B cell (primary cell): Measurements from ENCODE around the gene INHBE. TPM values are rescaled to one million over a fixed set of nuclear protein-coding genes. Genes with fewer than 3 reads are reported as not detected.

Experiments
- ATAC-seq: fragments of 200-7000 bp; cut with Tn5 transposase; one replicate; pipeline ENCODE4 v1.10.0; 2021; ENCODE audit warnings: low read depth, mild to moderate bottlenecking, moderate number of reproducible peaks, moderate library complexity
- CTCF ChIA-PET: fragments of 350-600 bp; sonication (Branson Sonifier 250); formaldehyde crosslinking; loops from one replicate; lab custom pipeline; 2021; ENCODE audit warnings: antibody characterized with exemption, inconsistent platforms; lab: Charles Lee
- POLR2A ChIA-PET: fragments of 350-600 bp; sonication (Branson Sonifier 250); formaldehyde crosslinking; loops from one replicate; lab custom pipeline; 2021; ENCODE audit warnings: antibody characterized with exemption; lab: Charles Lee
- DNase-seq: peaks from one replicate; pipeline ENCODE4 v3.0.0; 2013
- H2AFZ ChIP-seq: 2 replicates; pipeline ENCODE4 v1.6.1; 2012; ENCODE audit warnings: mild to moderate bottlenecking, low read depth, low read length; ENCODE audit not compliant: insufficient read depth, poor library complexity, severe bottlenecking
- H3K27ac ChIP-seq, 2 donors: 1 replicate in 1 of 2; 2 replicates in 1 of 2; pipeline ENCODE4 v1.5.1; 2012 to 2013; ENCODE audit warnings: low read length in 2 of 2, mild to moderate bottlenecking in 2 of 2, moderate library complexity in 1 of 2
- H3K27me3 ChIP-seq, 4 experiments: fragments of 200-600 bp in 1 of 4; sonication (generic) in 1 of 4; replicated peaks in 1 of 4; 1 replicate in 2 of 4; 2 replicates in 2 of 4; pipeline versions ENCODE4 v1.6.1 to v1.7.0; 2013 to 2016; ENCODE audit warnings: low read length in 3 of 4, mild to moderate bottlenecking in 2 of 4, mixed read lengths in 1 of 4, moderate library complexity in 1 of 4; ENCODE audit not compliant: insufficient read depth in 4 of 4, control insufficient read depth in 3 of 4; ENCODE audit errors: control extremely low read depth in 1 of 4
- H3K36me3 ChIP-seq, 2 experiments: replicated peaks in 1 of 2; 1 replicate in 1 of 2; 2 replicates in 1 of 2; pipeline versions ENCODE4 v1.6.1 to v1.7.1; 2013; ENCODE audit warnings: low read length in 1 of 2; ENCODE audit not compliant: insufficient read depth in 2 of 2, control insufficient read depth in 1 of 2; ENCODE audit errors: control extremely low read depth in 1 of 2, extremely low read depth in 1 of 2
- H3K4me1 ChIP-seq, 2 donors: fragments of 200-600 bp in 1 of 2; sonication (generic) in 1 of 2; 1 replicate in 1 of 2; 2 replicates in 1 of 2; pipeline versions ENCODE4 v1.5.1 to v1.6.1; 2013 to 2017; ENCODE audit warnings: low read length in 2 of 2; ENCODE audit not compliant: control insufficient read depth in 2 of 2, insufficient read depth in 2 of 2
- H3K4me2 ChIP-seq: replicated peaks from 2 replicates; pipeline ENCODE3; 2012; ENCODE audit warnings: mild to moderate bottlenecking, low read depth, low read length; ENCODE audit not compliant: poor library complexity, severe bottlenecking
- H3K4me3 ChIP-seq, 5 experiments: fragments of 200-600 bp in 1 of 5; sonication (generic) in 1 of 5; 1 replicate in 3 of 5; 2 replicates in 2 of 5; pipeline versions ENCODE4 v1.5.1 to v1.7.0; 2011 to 2016; ENCODE audit warnings: low read length in 4 of 5, mild to moderate bottlenecking in 4 of 5, low read depth in 2 of 5, control low read depth in 1 of 5, moderate library complexity in 1 of 5; ENCODE audit not compliant: insufficient read depth in 1 of 5; ENCODE audit errors: control extremely low read depth in 1 of 5, extremely low read depth in 1 of 5
- H3K79me2 ChIP-seq: fragments of 200-600 bp; sonication (generic); one replicate; pipeline ENCODE4 v1.6.0; 2016; ENCODE audit warnings: low read length; ENCODE audit not compliant: control insufficient read depth, insufficient read depth
- H3K9ac ChIP-seq: fragments of 200-600 bp; sonication (generic); 2 replicates; pipeline ENCODE4 v1.6.1; 2017; ENCODE audit warnings: mild to moderate bottlenecking, low read length, moderate library complexity
- H3K9me3 ChIP-seq, 3 donors: one replicate each; pipeline versions ENCODE4 v1.6.1 to v1.7.1; 2013; ENCODE audit warnings: low read length in 2 of 3; ENCODE audit not compliant: control insufficient read depth in 2 of 3, insufficient read depth in 1 of 3; ENCODE audit errors: control extremely low read depth in 1 of 3
- H4K20me1 ChIP-seq: 2 replicates; pipeline ENCODE4 v1.6.0; 2012; ENCODE audit warnings: mild to moderate bottlenecking, low read length; ENCODE audit not compliant: insufficient read depth, control insufficient read depth, poor library complexity, severe bottlenecking
- H3K27ac Mint-ChIP-seq: one replicate; pipeline ENCODE4 v1.8.0; 2021; ENCODE audit warnings: mixed read lengths
- H3K27me3 Mint-ChIP-seq: one replicate; pipeline ENCODE4 v1.8.0; 2021; ENCODE audit warnings: mixed read lengths
- H3K4me1 Mint-ChIP-seq: one replicate; pipeline ENCODE4 v1.8.0; 2021; ENCODE audit warnings: mixed read lengths
- H3K4me3 Mint-ChIP-seq: one replicate; pipeline ENCODE4 v1.8.0; 2021; ENCODE audit warnings: mixed read lengths
- H3K9me3 Mint-ChIP-seq: one replicate; pipeline ENCODE4 v1.8.0; 2022; ENCODE audit warnings: mixed read lengths; ENCODE audit not compliant: insufficient read depth
- CTCF ChIP-seq: fragments of 200-600 bp; IDR thresholded peaks from one replicate; pipeline ENCODE4 v1.8.0; 2022; ENCODE audit warnings: antibody characterized with exemption, mild to moderate bottlenecking
- EZH2 ChIP-seq: IDR thresholded peaks from 2 replicates; pipeline ENCODE4 v1.6.1; 2012; ENCODE audit warnings: borderline replicate concordance, low read depth, mild to moderate bottlenecking, moderate library complexity, low read length; ENCODE audit not compliant: insufficient read depth, poor library complexity, severe bottlenecking
- WGBS: methylation state at CpG from one replicate; pipeline ENCODE4 v1.1.5; 2013; ENCODE audit warnings: missing lambda C conversion rate; ENCODE audit not compliant: insufficient coverage; 5-methylcytosine and 5-hydroxymethylcytosine counted together
- intact Hi-C: fragments of 100-400 bp; cut with micrococcal nuclease; formaldehyde crosslinking; loops from one replicate; pipeline ENCODE4 v1.10.0; 2022
- polyA plus RNA-seq: library from polyadenylated mRNA; depleted of rRNA; stranded (reverse); fragments of >200 nt; gene quantifications from 2 replicates; pipeline ENCODE4 v1.2.3, GENCODE V29; 2012
- total RNA-seq, 2 donors: library from RNA; stranded (reverse); fragments of 120-200 nt in 1 of 2; gene quantifications; 1 replicate in 1 of 2; 2 replicates in 1 of 2; pipeline versions ENCODE4 v1.2.3 to v1.2.4, GENCODE V29; 2013 to 2022

INHBE gene
- total and polyA plus RNA-seq, 2 donors (not counting 1 experiment from before 2014, with no cell fraction given), result not detected

DNA sequence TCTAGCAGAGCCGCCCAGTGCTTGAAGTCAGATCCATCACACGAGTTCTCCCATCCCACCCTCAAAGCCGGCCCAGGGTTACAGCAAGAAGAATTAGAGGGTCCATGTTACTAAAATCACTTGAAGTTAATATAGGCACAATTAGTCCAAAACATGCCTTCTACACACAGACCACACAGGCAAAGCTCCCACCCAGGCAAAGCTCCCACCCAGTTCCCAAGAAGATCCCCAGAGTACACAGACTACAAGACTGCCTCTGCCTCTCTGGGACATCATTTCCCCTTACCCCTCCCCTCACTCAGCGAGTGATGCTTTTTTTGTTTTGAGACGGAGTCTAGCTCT lies 7.8 kb downstream of the INHBE start:
- DNase-seq (no peak), ATAC-seq (no peak)
- Histone ChIP-seq H3K4me2 (peak overlapping the region; percentile 94), H3K4me3 (peak overlapping the region in 3 of 5 experiments; percentile 81 to 93 (median 90)), H3K9ac (no peak overlapping the region), H3K27ac (no peak overlapping the region), H3K79me2 (peaks cover 6% of the 10 kb centered on the region), H3K36me3 (peaks cover 0 to 2% of the 10 kb centered on the region in 2 experiments), H3K9me3 (no peaks in the 10 kb centered on the region), H2AFZ (peak overlapping the region; percentile 73), H4K20me1 (no peaks in the 10 kb centered on the region), H3K4me1 (peaks cover 23 to 48% of the 10 kb centered on the region in 2 donors), H3K27me3 (no peaks in the 10 kb centered on the region)
- POLR2A ChIA-PET, result interaction anchor here (0.5 to 3.9 kb wide), 3 partner anchors 16 to 93 kb away, joined by 3 to 39 read pairs (median 3); partner anchors contain the start of gene ARHGAP9
- CTCF ChIA-PET, result interaction anchor here (0.6 to 7.6 kb wide), 9 partner anchors 8 to 249 kb away, joined by 3 to 166 read pairs (median 3); partner anchors contain the start of genes ARHGAP9 and INHBE
- Mint-ChIP-seq H3K4me1 (peaks cover 40% of the 10 kb centered on the region), H3K27me3 (no peaks in the 10 kb centered on the region), H3K9me3 (no peaks in the 10 kb centered on the region), H3K4me3 (peak overlapping the region; percentile 92), H3K27ac (peak overlapping the region; percentile 79)
- TF ChIP-seq CTCF (peak; percentile 1), EZH2 (no peak)
- intact Hi-C loops, result loop anchor here (1.0 kb wide), 5 partner anchors 13 to 231 kb away; partner anchors contain the start of genes DCTN2, MBD6 and OS9
- 41% methylated on average over 3 of the region's 5 CpGs for WGBS

DNA sequence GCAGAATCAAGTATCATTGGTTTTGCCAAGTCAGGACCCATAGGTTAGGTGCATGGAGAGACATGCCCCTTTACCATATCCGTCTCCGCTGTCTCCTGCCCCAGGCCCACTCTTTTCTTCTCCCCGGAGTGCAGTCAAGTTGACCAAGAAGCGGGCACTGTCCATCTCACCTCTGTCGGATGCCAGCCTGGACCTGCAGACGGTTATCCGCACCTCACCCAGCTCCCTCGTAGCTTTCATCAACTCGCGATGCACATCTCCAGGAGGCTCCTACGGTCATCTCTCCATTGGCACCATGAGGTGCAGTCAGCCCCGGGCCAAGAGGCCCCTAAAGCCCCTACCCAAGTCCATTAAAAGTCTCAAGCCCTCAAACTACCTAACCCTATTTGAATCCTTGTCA lies 9.5 kb downstream of the INHBE start:
- ChIA-PET CTCF (interaction anchor here (1.7 to 7.6 kb wide), 2 partner anchors 9 to 12 kb away, joined by 8 to 166 read pairs; partner anchors contain the start of genes ARHGAP9 and INHBE), POLR2A (interaction anchor here (0.5 to 0.7 kb wide), 2 partner anchors 21 to 242 kb away, joined by 4 to 5 read pairs; no protein-coding TSS in a partner anchor)
- DNase-seq (no peak), ATAC-seq (no peak)
- Histone ChIP-seq H3K4me1 (peaks cover 16 to 40% of the 10 kb centered on the region in 2 donors), H3K27me3 (no peaks in the 10 kb centered on the region), H3K9me3 (no peaks in the 10 kb centered on the region), H3K9ac (no peak overlapping the region), H2AFZ (no peak overlapping the region), H3K36me3 (peaks cover 0 to 13% of the 10 kb centered on the region in 2 experiments), H3K4me3 (no peak overlapping the region), H3K79me2 (peaks cover 6% of the 10 kb centered on the region), H4K20me1 (no peaks in the 10 kb centered on the region), H3K27ac (no peak overlapping the region), H3K4me2 (no peak overlapping the region)
- Mint-ChIP-seq H3K4me3 (no peak overlapping the region), H3K9me3 (no peaks in the 10 kb centered on the region), H3K27ac (no peak overlapping the region), H3K27me3 (no peaks in the 10 kb centered on the region), H3K4me1 (peaks cover 27% of the 10 kb centered on the region)
- WGBS, result 98% methylated on average over 12 of the region's 12 CpGs
- intact Hi-C loops, result no loop called here
- TF ChIP-seq EZH2, result no peak
- no peak for TF ChIP-seq CTCF
